ENCODE data around the gene POLR1G.

- TF ChIP-seq POLR2A (IDR thresholded peaks at IDR 0.05; ENCODE audit: low read depth, low read length) (no peak), POLR2AphosphoS5 (IDR thresholded peaks at IDR 0.05; ENCODE audit: insufficient read depth, low read depth, low read length) (no peak), CTCF (IDR thresholded peaks at IDR 0.05; ENCODE audit: extremely low read depth in 1 of 2, insufficient read depth in 1 of 2, low read depth in 1 of 2, low read length in 2 of 2) (no peak), GATA2 (IDR thresholded peaks at IDR 0.05; ENCODE audit: insufficient read depth, insufficient read length, low read depth, low read length) (no peak), MAX (IDR thresholded peaks at IDR 0.05; ENCODE audit: insufficient read depth, insufficient read length) (no peak), EZH2 (IDR thresholded peaks at IDR 0.05; ENCODE audit: borderline replicate concordance, low read depth, low read length, severe bottlenecking) (no peak), FOS (IDR thresholded peaks at IDR 0.05; ENCODE audit: borderline replicate concordance, insufficient read depth, low read length) (no peak), MYC (IDR thresholded peaks at IDR 0.05; ENCODE audit: low read depth, low read length) (no peak)
Measured at GRCh38 chr19:45437328-45437727, 30.9 kb downstream of the POLR1G start.
